Measurements from ENCODE around the gene MYO1C.

The MYO1C gene

GRCh38 chr17:1486802-1487695 lies 5.4 kb downstream of the MYO1C start:
- ChIA-PET CTCF (no interaction called here), POLR2A (interaction anchor here (0.6 to 3.7 kb wide), 6 partner anchors 24 to 122 kb away, joined by 3 to 18 read pairs (median 4); partner anchors contain the start of genes CRK, INPP5K and YWHAE)
- peak; percentile 33 for DNase-seq (ENCODE audit: extremely low spot score)
- no peak for TF ChIP-seq ARNT (IDR thresholded peaks at IDR 0.05)
- 0 out of 2 replicates have a peak, but pooled peaks have one; percentile 32 for TF ChIP-seq HDGF (IDR thresholded peaks at IDR 0.05; ENCODE audit: borderline replicate concordance)

- CTCF ChIA-PET, result no interaction called here
- POLR2A ChIA-PET, result interaction anchor here (0.6 kb wide), 2 partner anchors 30 to 120 kb away, joined by 3 read pairs; no protein-coding TSS in a partner anchor
- DNase-seq (ENCODE audit: extremely low spot score), result peak; percentile 52
- TF ChIP-seq SUZ12 (IDR thresholded peaks at IDR 0.05) (no peak), ZNF384 (IDR thresholded peaks at IDR 0.05) (no peak), L3MBTL2 (conservative IDR thresholded peaks at IDR 0.05) (peak; percentile 25; the same call in 1 of the 2 replicates), FOXM1 (IDR thresholded peaks at IDR 0.05; ENCODE audit: borderline replicate concordance) (no peak)
Observed at GRCh38 chr17:1485423-1486376, 6.8 kb downstream of the MYO1C start.

- TF ChIP-seq NFRKB (IDR thresholded peaks at IDR 0.05) (no peak), SP1 (IDR thresholded peaks at IDR 0.05) (no peak), ELF4 (IDR thresholded peaks at IDR 0.05) (no peak), TARDBP (IDR thresholded peaks at IDR 0.05) (no peak), ZNF384 (IDR thresholded peaks at IDR 0.05) (no peak), HDGF (IDR thresholded peaks at IDR 0.05; ENCODE audit: borderline replicate concordance) (no peak), BHLHE40 (IDR thresholded peaks at IDR 0.05; ENCODE audit: borderline replicate concordance) (no peak)
- peak; percentile 27 for DNase-seq (ENCODE audit: extremely low spot score)
- ChIA-PET POLR2A (no interaction called here), CTCF (no interaction called here)
Observed at GRCh38 chr17:1484676-1485422, 7.6 kb downstream of the MYO1C start.

GRCh38 chr17:1484060-1484535 lies 8.4 kb downstream of the MYO1C start:
- ChIA-PET POLR2A (no interaction called here), CTCF (no interaction called here)
- no peak for DNase-seq (ENCODE audit: extremely low spot score)
- TF ChIP-seq ARNT (IDR thresholded peaks at IDR 0.05) (no peak), L3MBTL2 (conservative IDR thresholded peaks at IDR 0.05) (no peak), FOXA1 (IDR thresholded peaks at IDR 0.05) (no peak), SP1 (IDR thresholded peaks at IDR 0.05) (no peak), HDGF (IDR thresholded peaks at IDR 0.05; ENCODE audit: borderline replicate concordance) (no peak), PKNOX1 (IDR thresholded peaks at IDR 0.05) (no peak), SUZ12 (IDR thresholded peaks at IDR 0.05) (no peak), TARDBP (IDR thresholded peaks at IDR 0.05) (no peak), NFRKB (IDR thresholded peaks at IDR 0.05) (no peak), ELF4 (IDR thresholded peaks at IDR 0.05) (no peak), LEF1 (IDR thresholded peaks at IDR 0.05; ENCODE audit: borderline replicate concordance) (no peak)

GRCh38 chr17:1482680-1483079 lies 9.8 kb downstream of the MYO1C start:
- ChIA-PET CTCF (no interaction called here), POLR2A (no interaction called here)
- no peak for DNase-seq (ENCODE audit: extremely low spot score)
- TF ChIP-seq CTBP1 (IDR thresholded peaks at IDR 0.05; ENCODE audit: borderline replicate concordance) (no peak), ELF4 (IDR thresholded peaks at IDR 0.05) (no peak), HDGF (IDR thresholded peaks at IDR 0.05; ENCODE audit: borderline replicate concordance) (no peak), PKNOX1 (IDR thresholded peaks at IDR 0.05) (no peak), TARDBP (IDR thresholded peaks at IDR 0.05) (no peak), LEF1 (IDR thresholded peaks at IDR 0.05; ENCODE audit: borderline replicate concordance) (no peak), BHLHE40 (IDR thresholded peaks at IDR 0.05; ENCODE audit: borderline replicate concordance) (no peak), SP1 (IDR thresholded peaks at IDR 0.05) (no peak), ZNF384 (IDR thresholded peaks at IDR 0.05) (no peak), NFRKB (IDR thresholded peaks at IDR 0.05) (no peak)

GRCh38 chr17:1481736-1482135 lies 10.8 kb downstream of the MYO1C start:
- no peak for DNase-seq (ENCODE audit: extremely low spot score)
- POLR2A ChIA-PET, result no interaction called here
- TF ChIP-seq HDGF (IDR thresholded peaks at IDR 0.05; ENCODE audit: borderline replicate concordance) (no peak), FOXK2 (IDR thresholded peaks at IDR 0.05) (no peak)
- CTCF ChIA-PET, result no interaction called here

Data from HEK293T (cell line).